SK-N-SH (cell line): ENCODE measurements around the gene COL1A2. TPM values are rescaled to one million over a fixed set of nuclear protein-coding genes. Genes with fewer than 3 reads are reported as not detected.

Source experiments
- CTCF ChIA-PET: fragments of 300-600, 350-600 bp; formaldehyde crosslinking; extraction: SDS; loops from one replicate; lab custom pipeline; 2021; lab: Yijun Ruan, JAX
- POLR2A ChIA-PET: fragments of 350-600 bp; sonication (Branson Sonifier 250); formaldehyde crosslinking; extraction: SDS; loops from one replicate; lab custom pipeline; 2020; ENCODE audit warnings: antibody characterized with exemption, inconsistent platforms; lab: Yijun Ruan, JAX
- DNase-seq: peaks from one replicate; pipeline ENCODE4 v3.0.0; 2012
- H2AFZ ChIP-seq: fragments of 200-600 bp; sonication (generic); 2 replicates; pipeline ENCODE4 v1.8.1; 2016; ENCODE audit warnings: antibody characterized with exemption, mild to moderate bottlenecking, low read depth
- H3F3A ChIP-seq: fragments of 200-600 bp; sonication (generic); replicated peaks from 2 replicates; pipeline ENCODE3; 2016; ENCODE audit warnings: antibody characterized with exemption, mild to moderate bottlenecking; ENCODE audit not compliant: insufficient read depth
- H3K27ac ChIP-seq, 2 experiments: fragments of 200-500 bp in 1 of 2; fragments of 200-600 bp in 1 of 2; sonication (Bioruptor generic) in 1 of 2; sonication (generic), shearing (Covaris generic) in 1 of 2; 2 replicates each; pipeline versions ENCODE4 v1.5.1 to v1.6.1; 2014 to 2016; ENCODE audit warnings: low read depth in 2 of 2, inconsistent platforms in 1 of 2, low read length in 1 of 2, mild to moderate bottlenecking in 1 of 2, mixed read lengths in 1 of 2
- H3K27me3 ChIP-seq: fragments of 200-600 bp; sonication (generic), shearing (Covaris generic); 2 replicates; pipeline ENCODE4 v1.6.1; 2016; ENCODE audit warnings: mixed run types; ENCODE audit not compliant: insufficient read depth
- H3K36me3 ChIP-seq, 2 experiments: fragments of 200-500 bp in 1 of 2; fragments of 200-600 bp in 1 of 2; sonication (Bioruptor generic) in 1 of 2; sonication (generic) in 1 of 2; replicated peaks in 1 of 2; 2 replicates each; pipeline versions ENCODE3 to v1.5.1; 2014 to 2016; ENCODE audit warnings: low read length in 1 of 2, mild to moderate bottlenecking in 1 of 2; ENCODE audit not compliant: insufficient read depth in 2 of 2, control insufficient read depth in 1 of 2
- H3K4me1 ChIP-seq, 2 experiments: fragments of 200-500 bp in 1 of 2; fragments of 200-600 bp in 1 of 2; sonication (Bioruptor generic) in 1 of 2; sonication (generic), shearing (Covaris generic) in 1 of 2; 2 replicates each; pipeline versions ENCODE4 v1.5.1 to v1.6.1; 2014 to 2016; ENCODE audit warnings: low read depth in 1 of 2, low read length in 1 of 2, mixed run types in 1 of 2; ENCODE audit not compliant: insufficient read depth in 2 of 2, control insufficient read depth in 1 of 2
- H3K4me2 ChIP-seq: fragments of 200-600 bp; sonication (generic), shearing (Covaris generic); 2 replicates; pipeline ENCODE4 v1.6.1; 2017; ENCODE audit warnings: mixed run types
- H3K4me3 ChIP-seq, 2 experiments: fragments of 200-500 bp in 1 of 2; fragments of 200-600 bp in 1 of 2; sonication (Bioruptor generic) in 1 of 2; sonication (generic), shearing (Covaris generic) in 1 of 2; 2 replicates each; pipeline versions ENCODE4 v1.5.1 to v1.8.1; 2014 to 2016; ENCODE audit warnings: low read depth in 2 of 2, inconsistent platforms in 1 of 2, low read length in 1 of 2, mild to moderate bottlenecking in 1 of 2, mixed read lengths in 1 of 2, moderate library complexity in 1 of 2
- H3K79me2 ChIP-seq: fragments of 200-600 bp; sonication (generic); 2 replicates; pipeline ENCODE4 v1.8.1; 2017; ENCODE audit warnings: mild to moderate bottlenecking; ENCODE audit not compliant: insufficient read depth
- H3K9ac ChIP-seq: fragments of 200-600 bp; sonication (generic); 2 replicates; pipeline ENCODE4 v1.6.1; 2017; ENCODE audit warnings: mixed run types
- H3K9me2 ChIP-seq: fragments of 200-600 bp; sonication (generic); 2 replicates; pipeline ENCODE4 v1.6.1; 2017; ENCODE audit warnings: mixed run types
- H3K9me3 ChIP-seq: fragments of 200-600 bp; sonication (generic); 2 replicates; pipeline ENCODE4 v1.6.1; 2017; ENCODE audit warnings: mixed run types, mild to moderate bottlenecking, moderate library complexity
- H4K20me1 ChIP-seq: fragments of 200-600 bp; sonication (generic); 2 replicates; pipeline ENCODE4 v1.6.1; 2017; ENCODE audit warnings: mild to moderate bottlenecking, mixed run types; ENCODE audit not compliant: insufficient read depth
- EZH2phosphoT487 ChIP-seq: fragments of 200-600 bp; sonication (generic); IDR thresholded peaks from 2 replicates; pipeline ENCODE4 v1.6.1; 2017; ENCODE audit warnings: low read depth, mixed run types, mild to moderate bottlenecking, antibody characterized with exemption, moderate library complexity, borderline replicate concordance
- FOXJ3 ChIP-seq: sonication (generic); formaldehyde crosslinking; IDR thresholded peaks from 2 replicates; pipeline ENCODE4 v1.5.1; 2020; ENCODE audit warnings: mild to moderate bottlenecking, missing genetic modification reagents
- IRF3 ChIP-seq: fragments of 150-350 bp; IDR thresholded peaks from 2 replicates; pipeline ENCODE4 v1.6.1; 2016; ENCODE audit warnings: mild to moderate bottlenecking, low read depth, low read length
- JUND ChIP-seq: IDR thresholded peaks from 2 replicates; pipeline ENCODE4 v1.4.0; 2012
- MAX ChIP-seq: IDR thresholded peaks from 2 replicates; pipeline ENCODE4 v1.4.0; 2012; ENCODE audit warnings: low read depth
- NRF1 ChIP-seq: IDR thresholded peaks from 2 replicates; pipeline ENCODE4 v1.6.1; 2012; ENCODE audit warnings: low read depth, mild to moderate bottlenecking, low read length
- PBX3 ChIP-seq: IDR thresholded peaks from 2 replicates; pipeline ENCODE4; 2012
- POLR2AphosphoS5 ChIP-seq: IDR thresholded peaks from 2 replicates; pipeline ENCODE4 v1.6.1; 2012; ENCODE audit warnings: low read depth, low read length
- RFX5 ChIP-seq: IDR thresholded peaks from 2 replicates; pipeline ENCODE4 v1.6.1; 2012; ENCODE audit warnings: mild to moderate bottlenecking, improper control_type of control experiment, low read length
- RXRA ChIP-seq: IDR thresholded peaks from 2 replicates; pipeline ENCODE4 v1.4.0; 2012; ENCODE audit warnings: low read depth, mild to moderate bottlenecking, borderline replicate concordance
- SMC3 ChIP-seq: IDR thresholded peaks from 2 replicates; pipeline ENCODE4 v1.6.1; 2012; ENCODE audit warnings: low read depth, low read length, improper control_type of control experiment
- TAF1 ChIP-seq: IDR thresholded peaks from 2 replicates; pipeline ENCODE4 v1.6.1; 2012; ENCODE audit warnings: low read depth, mild to moderate bottlenecking, low read length, moderate library complexity, borderline replicate concordance
- TCF12 ChIP-seq: IDR thresholded peaks from 2 replicates; pipeline ENCODE4 v1.4.0; 2012
- TEAD4 ChIP-seq: IDR thresholded peaks from 2 replicates; pipeline ENCODE4 v1.4.0; 2012; ENCODE audit warnings: mild to moderate bottlenecking, borderline replicate concordance; ENCODE audit not compliant: insufficient read depth
- USF2 ChIP-seq: fragments of 150-350 bp; IDR thresholded peaks from 2 replicates; pipeline ENCODE4 v1.6.1; 2017; ENCODE audit warnings: antibody characterized with exemption, low read length, low read depth, borderline replicate concordance
- YY1 ChIP-seq: IDR thresholded peaks from 2 replicates; pipeline ENCODE4 v1.4.0; 2012; ENCODE audit warnings: low read depth, mild to moderate bottlenecking
- ZBTB33 ChIP-seq: IDR thresholded peaks from 2 replicates; pipeline ENCODE4 v1.4.0; 2012; ENCODE audit warnings: low read depth, borderline replicate concordance
- WGBS: methylation state at CpG from one replicate; pipeline ENCODE4 v1.1.6; 2017; ENCODE audit warnings: low lambda C conversion rate; 5-methylcytosine and 5-hydroxymethylcytosine counted together
- polyA plus RNA-seq, 3 experiments: library from polyadenylated mRNA; depleted of rRNA; stranded (reverse); fragments of >200 nt; gene quantifications; 2 replicates each; pipeline ENCODE4 v1.2.3, GENCODE V29; 2012

Gene COL1A2
- polyA plus RNA-seq, 1 of the 3 experiments (the other 2 are of a cell fraction) = 11.4 TPM

- Histone ChIP-seq H3K4me1 (no peaks in the 10 kb centered on the region), H3K27ac (no peak overlapping the region), H3K36me3 (no peaks in the 10 kb centered on the region), H4K20me1 (no peaks in the 10 kb centered on the region), H3K9ac (no peak overlapping the region), H3K9me2 (no peaks in the 10 kb centered on the region), H2AFZ (no peak overlapping the region), H3F3A (no peaks in the 10 kb centered on the region), H3K9me3 (peaks cover 11% of the 10 kb centered on the region; the same call in 1 of the 2 replicates), H3K27me3 (no peaks in the 10 kb centered on the region; the same call in 1 of the 2 replicates), H3K4me2 (no peak overlapping the region), H3K4me3 (no peak overlapping the region), H3K79me2 (no peaks in the 10 kb centered on the region)
- TF ChIP-seq FOXJ3 (CRISPR knock-in tag) (no peak), POLR2AphosphoS5 (no peak), USF2 (no peak)
- no peak for DNase-seq
- 28% methylated on average over 2 of the region's 2 CpGs for WGBS
- ChIA-PET CTCF (interaction anchor here (1.0 to 1.3 kb wide), 2 partner anchors 22 to 291 kb away, joined by 3 to 4 read pairs; no protein-coding TSS in a partner anchor), POLR2A (no interaction called here)
These were observed 76.9 kb downstream of the COL1A2 start for GRCh38 chr7:94471604-94472003.

GRCh38 chr7:94472608-94473007 is 77.9 kb downstream of the COL1A2 start:
- Histone ChIP-seq H2AFZ (no peak overlapping the region), H3K4me2 (no peak overlapping the region), H3K27ac (no peak overlapping the region), H3K9me2 (no peaks in the 10 kb centered on the region), H3K9me3 (peaks cover 11% of the 10 kb centered on the region; the same call in 1 of the 2 replicates), H3K4me3 (no peak overlapping the region), H3F3A (no peaks in the 10 kb centered on the region), H3K36me3 (no peaks in the 10 kb centered on the region), H3K27me3 (no peaks in the 10 kb centered on the region; the same call in 1 of the 2 replicates), H3K4me1 (no peaks in the 10 kb centered on the region), H4K20me1 (no peaks in the 10 kb centered on the region), H3K79me2 (no peaks in the 10 kb centered on the region), H3K9ac (no peak overlapping the region)
- 40% methylated on average over 1 of the region's 1 CpG for whole genome bisulfite sequencing
- no peak for DNase-seq
- no peak for TF ChIP-seq JUND
- TF ChIP-seq SMC3 = no peak
- no peak for TF ChIP-seq YY1
- no peak for TF ChIP-seq IRF3
- no peak for TF ChIP-seq PBX3
- TF ChIP-seq USF2 = no peak
- no peak for TF ChIP-seq RXRA
- no peak for TF ChIP-seq NRF1
- no peak for TF ChIP-seq FOXJ3 (CRISPR knock-in tag)
- no peak for TF ChIP-seq POLR2AphosphoS5
- TF ChIP-seq RFX5 = no peak
- no peak for TF ChIP-seq TEAD4
- TF ChIP-seq EZH2phosphoT487 = no peak
- no peak for TF ChIP-seq ZBTB33
- TF ChIP-seq TAF1 = no peak
- no peak for TF ChIP-seq TCF12
- no peak for TF ChIP-seq MAX
- CTCF ChIA-PET = no interaction called here
- POLR2A ChIA-PET = no interaction called here
